GM21515 (cell line): ENCODE data around the gene TRIM6.
A peak's percentile ranks its signal among the peaks of the same experiment; 100 is the strongest.
"Not testable (repeated sequence)": the region's sequence is repeated elsewhere in the genome, so short reads cannot be mapped to it uniquely, and the experiment has no call there.

Experiments used
- ATAC-seq: cut with Tn5 transposase; IDR thresholded peaks from one replicate; pipeline ENCODE4 v1.9.1; 2021; ENCODE audit not compliant: unreplicated experiment

The TRIM6 gene

GRCh38 chr11:5602791-5603190, 6.4 kb downstream of the TRIM6 start:
- ATAC-seq: not testable (repeated sequence)

- ATAC-seq: no peak
Observed at GRCh38 chr11:5603326-5603725, 6.9 kb downstream of the TRIM6 start.

- ATAC-seq: no peak
Observed at GRCh38 chr11:5604896-5605295, 8.5 kb downstream of the TRIM6 start.

GRCh38 chr11:5605849-5606248, 9.4 kb downstream of the TRIM6 start:
- ATAC-seq: no peak

- no peak for ATAC-seq
Observed at GRCh38 chr11:5608808-5609207, 12.4 kb downstream of the TRIM6 start.

GRCh38 chr11:5610446-5610845, 14.0 kb downstream of the TRIM6 start:
- ATAC-seq: no peak

- no peak for ATAC-seq
Observed at GRCh38 chr11:5611627-5612026, 15.2 kb downstream of the TRIM6 start.

- ATAC-seq: no peak
Observed at GRCh38 chr11:5618807-5619206, 22.4 kb downstream of the TRIM6 start.

- no peak for ATAC-seq
Observed at GRCh38 chr11:5620651-5621521, 24.4 kb downstream of the TRIM6 start.

- no peak for ATAC-seq
Observed at GRCh38 chr11:5621580-5621979, 25.1 kb downstream of the TRIM6 start.

- ATAC-seq: no peak
Observed at GRCh38 chr11:5622802-5623201, 26.4 kb downstream of the TRIM6 start.

GRCh38 chr11:5624489-5625279, 28.2 kb downstream of the TRIM6 start, which contains the start of gene TRIM34:
TRIM34 (plus strand) TSS chr11:5625001; CDS start chr11:5632332, 7,331 bp downstream.
- peak; percentile 99 for ATAC-seq

- no peak for ATAC-seq
Observed at GRCh38 chr11:5625281-5625680, 28.8 kb downstream of the TRIM6 start.

- no peak for ATAC-seq
Observed at GRCh38 chr11:5626196-5626595, 29.8 kb downstream of the TRIM6 start.

GRCh38 chr11:5631417-5631816, 35.0 kb downstream of the TRIM6 start:
- peak; percentile 9 for ATAC-seq

GRCh38 chr11:5631969-5632635, 35.7 kb downstream of the TRIM6 start:
- ATAC-seq: peak; percentile 94

GRCh38 chr11:5639953-5640352, 43.5 kb downstream of the TRIM6 start:
- ATAC-seq: no peak

GRCh38 chr11:5643585-5643984, 47.1 kb downstream of the TRIM6 start:
- no peak for ATAC-seq

GRCh38 chr11:5646139-5646538, 49.7 kb downstream of the TRIM6 start:
- ATAC-seq: no peak

GRCh38 chr11:5655474-5655873, 59.0 kb downstream of the TRIM6 start:
- ATAC-seq: no peak

GRCh38 chr11:5656956-5657355, 60.5 kb downstream of the TRIM6 start:
- ATAC-seq: not testable (repeated sequence)
